ENCODE measurements around the gene DNAJC7. TPM values are rescaled to one million over a fixed set of nuclear protein-coding genes. Genes with fewer than 3 reads are reported as not detected.

Gene DNAJC7
- total RNA-seq, 1 experiment from 2014 or later: 72.0 TPM

DNA sequence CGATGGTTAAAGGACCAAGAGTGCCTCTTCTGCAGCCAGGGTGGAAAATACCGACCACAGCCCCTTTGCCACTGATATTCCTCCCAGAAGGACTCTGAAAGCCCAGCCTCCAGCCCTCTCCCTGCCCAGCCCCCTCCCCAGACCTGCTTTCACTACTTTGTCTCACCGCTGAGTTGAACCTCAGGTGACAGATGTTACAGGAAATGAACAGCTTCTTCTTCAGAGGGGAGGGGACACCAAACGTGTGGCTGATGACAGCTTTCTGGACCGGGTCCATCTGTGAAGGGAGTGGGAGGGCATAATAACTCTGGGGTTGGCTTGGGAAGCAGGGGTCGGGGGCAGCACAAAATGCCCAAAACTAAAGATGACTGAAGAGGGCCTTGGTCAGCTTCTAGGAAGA, 16.8 kb upstream of the DNAJC7 start:
- H3K4me1 ChIP-seq (ENCODE audit: control insufficient read depth, insufficient read depth, low read length): no peaks in the 10 kb centered on the region
- H3K36me3 ChIP-seq (ENCODE audit: control insufficient read depth, insufficient read depth, low read length): no peaks in the 10 kb centered on the region
- H3K9me3 ChIP-seq (ENCODE audit: control insufficient read depth, insufficient read depth, low read depth, low read length): no peaks in the 10 kb centered on the region
- ChIA-PET CTCF (no interaction called here), POLR2A (interaction anchor here (0.6 kb wide), 1 partner anchor 31 kb away, joined by 5 read pairs; no protein-coding TSS in a partner anchor)
- intact Hi-C loops (cut with micrococcal nuclease; ENCODE audit: unreplicated experiment): no loop called here
- H3K27me3 ChIP-seq (ENCODE audit: control insufficient read depth, insufficient read depth, low read length): no peaks in the 10 kb centered on the region
- BruUV-seq (replicated peaks): no TSS peak
- DNase-seq (ENCODE audit: low read depth, low spot score) (no peak), ATAC-seq (no peak)
- in situ Hi-C loops (cut with HindIII; ENCODE audit: low pct_unique_long_range_greater_than_20kb, low sequenced_read_pairs): no loop called here
- no peak overlapping the region for H3K4me3 ChIP-seq (ENCODE audit: low read depth in 2 of 2, low read length in 2 of 2)
- no peak overlapping the region for H3K27ac ChIP-seq (ENCODE audit: low read length)
- TF ChIP-seq SIN3A (IDR thresholded peaks at IDR 0.05; ENCODE audit: borderline replicate concordance, insufficient read depth, low read depth, low read length) (no peak), POLR2AphosphoS5 (IDR thresholded peaks at IDR 0.05; ENCODE audit: low read depth, low read length) (no peak), TCF7L2 (IDR thresholded peaks at IDR 0.05; ENCODE audit: low read depth, low read length) (no peak)
- TF ChIP-seq, protein P1, sequence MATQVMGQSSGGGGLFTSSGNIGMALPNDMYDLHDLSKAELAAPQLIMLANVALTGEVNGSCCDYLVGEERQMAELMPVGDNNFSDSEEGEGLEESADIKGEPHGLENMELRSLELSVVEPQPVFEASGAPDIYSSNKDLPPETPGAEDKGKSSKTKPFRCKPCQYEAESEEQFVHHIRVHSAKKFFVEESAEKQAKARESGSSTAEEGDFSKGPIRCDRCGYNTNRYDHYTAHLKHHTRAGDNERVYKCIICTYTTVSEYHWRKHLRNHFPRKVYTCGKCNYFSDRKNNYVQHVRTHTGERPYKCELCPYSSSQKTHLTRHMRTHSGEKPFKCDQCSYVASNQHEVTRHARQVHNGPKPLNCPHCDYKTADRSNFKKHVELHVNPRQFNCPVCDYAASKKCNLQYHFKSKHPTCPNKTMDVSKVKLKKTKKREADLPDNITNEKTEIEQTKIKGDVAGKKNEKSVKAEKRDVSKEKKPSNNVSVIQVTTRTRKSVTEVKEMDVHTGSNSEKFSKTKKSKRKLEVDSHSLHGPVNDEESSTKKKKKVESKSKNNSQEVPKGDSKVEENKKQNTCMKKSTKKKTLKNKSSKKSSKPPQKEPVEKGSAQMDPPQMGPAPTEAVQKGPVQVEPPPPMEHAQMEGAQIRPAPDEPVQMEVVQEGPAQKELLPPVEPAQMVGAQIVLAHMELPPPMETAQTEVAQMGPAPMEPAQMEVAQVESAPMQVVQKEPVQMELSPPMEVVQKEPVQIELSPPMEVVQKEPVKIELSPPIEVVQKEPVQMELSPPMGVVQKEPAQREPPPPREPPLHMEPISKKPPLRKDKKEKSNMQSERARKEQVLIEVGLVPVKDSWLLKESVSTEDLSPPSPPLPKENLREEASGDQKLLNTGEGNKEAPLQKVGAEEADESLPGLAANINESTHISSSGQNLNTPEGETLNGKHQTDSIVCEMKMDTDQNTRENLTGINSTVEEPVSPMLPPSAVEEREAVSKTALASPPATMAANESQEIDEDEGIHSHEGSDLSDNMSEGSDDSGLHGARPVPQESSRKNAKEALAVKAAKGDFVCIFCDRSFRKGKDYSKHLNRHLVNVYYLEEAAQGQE (IDR thresholded peaks at IDR 0.05; ENCODE audit: insufficient read depth in 1 of 2, low read depth in 2 of 2, low read length in 1 of 2): no peak
- TF ChIP-seq, protein P2, sequence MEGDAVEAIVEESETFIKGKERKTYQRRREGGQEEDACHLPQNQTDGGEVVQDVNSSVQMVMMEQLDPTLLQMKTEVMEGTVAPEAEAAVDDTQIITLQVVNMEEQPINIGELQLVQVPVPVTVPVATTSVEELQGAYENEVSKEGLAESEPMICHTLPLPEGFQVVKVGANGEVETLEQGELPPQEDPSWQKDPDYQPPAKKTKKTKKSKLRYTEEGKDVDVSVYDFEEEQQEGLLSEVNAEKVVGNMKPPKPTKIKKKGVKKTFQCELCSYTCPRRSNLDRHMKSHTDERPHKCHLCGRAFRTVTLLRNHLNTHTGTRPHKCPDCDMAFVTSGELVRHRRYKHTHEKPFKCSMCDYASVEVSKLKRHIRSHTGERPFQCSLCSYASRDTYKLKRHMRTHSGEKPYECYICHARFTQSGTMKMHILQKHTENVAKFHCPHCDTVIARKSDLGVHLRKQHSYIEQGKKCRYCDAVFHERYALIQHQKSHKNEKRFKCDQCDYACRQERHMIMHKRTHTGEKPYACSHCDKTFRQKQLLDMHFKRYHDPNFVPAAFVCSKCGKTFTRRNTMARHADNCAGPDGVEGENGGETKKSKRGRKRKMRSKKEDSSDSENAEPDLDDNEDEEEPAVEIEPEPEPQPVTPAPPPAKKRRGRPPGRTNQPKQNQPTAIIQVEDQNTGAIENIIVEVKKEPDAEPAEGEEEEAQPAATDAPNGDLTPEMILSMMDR (IDR thresholded peaks at IDR 0.05): no peak

DNA sequence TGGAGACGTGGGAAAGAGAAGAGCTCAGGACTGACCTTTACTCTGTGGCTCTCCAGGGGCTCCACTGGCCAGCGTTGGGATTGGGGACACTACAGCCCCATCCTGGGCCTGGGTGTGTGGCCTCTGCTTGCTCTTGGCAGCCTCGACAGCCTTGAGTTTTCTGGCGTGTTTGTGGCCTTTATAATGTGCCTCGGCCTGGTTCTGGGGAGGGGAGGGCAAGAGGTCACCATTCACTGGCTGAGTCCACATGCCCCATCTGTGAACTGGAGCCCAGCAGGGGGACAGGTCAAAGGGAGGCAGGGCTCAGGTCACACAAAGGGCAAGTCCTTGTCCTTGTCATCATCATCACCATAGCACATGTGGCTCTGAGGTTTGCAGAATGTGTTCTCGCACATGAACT, 14.3 kb upstream of the DNAJC7 start:
- no peaks in the 10 kb centered on the region for H3K4me1 ChIP-seq (ENCODE audit: control insufficient read depth, insufficient read depth, low read length)
- no peaks in the 10 kb centered on the region for H3K27me3 ChIP-seq (ENCODE audit: control insufficient read depth, insufficient read depth, low read length)
- H3K36me3 ChIP-seq (ENCODE audit: control insufficient read depth, insufficient read depth, low read length): no peaks in the 10 kb centered on the region
- TF ChIP-seq, protein P2 (IDR thresholded peaks at IDR 0.05): no peak
- CTCF ChIA-PET: interaction anchor here (1.3 kb wide), 1 partner anchor 24 kb away, joined by 4 read pairs; no protein-coding TSS in a partner anchor
- ATAC-seq (no peak), DNase-seq (ENCODE audit: low read depth, low spot score) (no peak)
- intact Hi-C loops (cut with micrococcal nuclease; ENCODE audit: unreplicated experiment) (no loop called here), in situ Hi-C loops (cut with HindIII; ENCODE audit: low pct_unique_long_range_greater_than_20kb, low sequenced_read_pairs) (no loop called here)
- H3K27ac ChIP-seq (ENCODE audit: low read length): no peak overlapping the region
- no peaks in the 10 kb centered on the region for H3K9me3 ChIP-seq (ENCODE audit: control insufficient read depth, insufficient read depth, low read depth, low read length)
- POLR2A ChIA-PET: no interaction called here
- no TSS peak for BruUV-seq (replicated peaks)
- no peak overlapping the region for H3K4me3 ChIP-seq (ENCODE audit: low read depth in 2 of 2, low read length in 2 of 2)
